ENCODE measurements around the gene CALHM6.

DNA sequence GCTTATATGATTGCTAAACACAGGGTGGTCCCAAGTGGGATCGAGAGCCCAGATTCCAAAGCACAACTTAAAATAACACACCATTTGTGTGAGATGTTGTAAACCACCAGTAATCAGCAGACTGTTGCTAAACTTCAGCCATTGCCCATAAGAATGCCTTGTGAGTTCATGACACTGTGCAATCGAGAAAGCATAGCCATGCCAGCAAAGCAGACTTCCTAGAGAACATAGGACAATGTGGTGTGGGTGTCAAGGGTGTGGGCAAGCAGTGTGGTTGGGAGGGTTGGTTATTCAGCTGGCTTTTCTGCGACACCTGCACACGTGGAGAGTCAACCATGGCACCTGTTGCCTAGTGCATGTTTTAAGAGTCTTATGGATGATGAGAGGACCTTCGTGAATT is 16.1 kb upstream of the CALHM6 start:
- TF ChIP-seq, protein P1, sequence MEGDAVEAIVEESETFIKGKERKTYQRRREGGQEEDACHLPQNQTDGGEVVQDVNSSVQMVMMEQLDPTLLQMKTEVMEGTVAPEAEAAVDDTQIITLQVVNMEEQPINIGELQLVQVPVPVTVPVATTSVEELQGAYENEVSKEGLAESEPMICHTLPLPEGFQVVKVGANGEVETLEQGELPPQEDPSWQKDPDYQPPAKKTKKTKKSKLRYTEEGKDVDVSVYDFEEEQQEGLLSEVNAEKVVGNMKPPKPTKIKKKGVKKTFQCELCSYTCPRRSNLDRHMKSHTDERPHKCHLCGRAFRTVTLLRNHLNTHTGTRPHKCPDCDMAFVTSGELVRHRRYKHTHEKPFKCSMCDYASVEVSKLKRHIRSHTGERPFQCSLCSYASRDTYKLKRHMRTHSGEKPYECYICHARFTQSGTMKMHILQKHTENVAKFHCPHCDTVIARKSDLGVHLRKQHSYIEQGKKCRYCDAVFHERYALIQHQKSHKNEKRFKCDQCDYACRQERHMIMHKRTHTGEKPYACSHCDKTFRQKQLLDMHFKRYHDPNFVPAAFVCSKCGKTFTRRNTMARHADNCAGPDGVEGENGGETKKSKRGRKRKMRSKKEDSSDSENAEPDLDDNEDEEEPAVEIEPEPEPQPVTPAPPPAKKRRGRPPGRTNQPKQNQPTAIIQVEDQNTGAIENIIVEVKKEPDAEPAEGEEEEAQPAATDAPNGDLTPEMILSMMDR (IDR thresholded peaks at IDR 0.05) = no peak
- no peak for TF ChIP-seq POLR2A (IDR thresholded peaks at IDR 0.05)
